Natural killer cell treated with Interleukin-12 subunit alpha and Interleukin-12 subunit beta and Interleukin-15 and Interleukin-18, amount 100 ng/mL, for 72 hours (primary cell): ENCODE data around the gene SLC39A6. TPM values are rescaled to one million over a fixed set of nuclear protein-coding genes. Genes with fewer than 3 reads are reported as not detected.

Source experiments
- ATAC-seq, 2 donors: fragments of 150-1000 bp; cut with Tn5 transposase in 1 of 2; sonication (Bioruptor Pico), chemical (Tn5 transposase) in 1 of 2; 2 replicates each; pipeline ENCODE4 v1.10.0; 2021
- DNase-seq: peaks from one replicate; pipeline ENCODE4 v3.0.0; 2022; ENCODE audit warnings: low spot score
- H3K27ac Mint-ChIP-seq, 2 donors: 1 replicate in 1 of 2; 2 replicates in 1 of 2; pipeline ENCODE4 v1.8.0; 2022; ENCODE audit warnings: mixed read lengths in 2 of 2, mild to moderate bottlenecking in 1 of 2, moderate library complexity in 1 of 2
- H3K27me3 Mint-ChIP-seq, 2 donors: 1 replicate in 1 of 2; 2 replicates in 1 of 2; pipeline ENCODE4 v1.8.0; 2022; ENCODE audit warnings: mixed read lengths in 2 of 2
- H3K36me3 Mint-ChIP-seq: one replicate; pipeline ENCODE4 v1.8.0; 2022; ENCODE audit warnings: mixed read lengths
- H3K4me1 Mint-ChIP-seq, 2 donors: 1 replicate in 1 of 2; 2 replicates in 1 of 2; pipeline ENCODE4 v1.8.0; 2022; ENCODE audit warnings: low read depth in 2 of 2, mixed read lengths in 2 of 2, mild to moderate bottlenecking in 1 of 2
- H3K4me3 Mint-ChIP-seq: one replicate; pipeline ENCODE4 v1.8.0; 2022; ENCODE audit warnings: mixed read lengths
- H3K9me3 Mint-ChIP-seq: 2 replicates; pipeline ENCODE4 v1.8.0; 2022; ENCODE audit warnings: mixed read lengths
- total RNA-seq, 2 donors: library from RNA; stranded (reverse); gene quantifications; one replicate each; pipeline ENCODE4 v1.2.3, GENCODE V29; 2022

The SLC39A6 gene
- total RNA-seq, 2 donors from 2014 or later = 34.7 to 36.1 TPM

DNA sequence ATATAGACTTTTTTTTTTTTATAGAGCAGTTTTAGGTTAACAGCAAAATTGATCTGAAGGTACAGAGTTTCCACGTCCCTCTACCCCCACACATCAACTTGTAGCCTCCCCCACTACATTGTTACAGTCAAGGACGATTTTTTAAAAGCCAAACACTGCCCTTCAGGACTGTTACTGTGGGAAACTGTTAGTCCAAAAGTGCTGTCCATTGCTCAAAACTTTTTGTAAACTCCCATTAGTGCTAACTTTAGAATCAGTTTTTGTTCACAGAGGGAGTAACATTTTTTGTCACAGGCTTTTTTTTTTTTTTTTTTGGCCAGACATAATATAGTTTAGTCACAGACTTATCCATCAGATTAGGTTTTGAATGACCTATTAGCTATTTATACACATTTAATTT, 24.6 kb upstream of the SLC39A6 start:
- no peak overlapping the region for H3K4me3 Mint-ChIP-seq
- no peak for DNase-seq
- H3K4me1 Mint-ChIP-seq = peaks cover 15 to 22% of the 10 kb centered on the region in 2 donors
- no peaks in the 10 kb centered on the region for H3K9me3 Mint-ChIP-seq
- no peak overlapping the region for H3K27ac Mint-ChIP-seq
- no peaks in the 10 kb centered on the region for H3K27me3 Mint-ChIP-seq
- ATAC-seq = no peak
- H3K36me3 Mint-ChIP-seq = peaks cover 27% of the 10 kb centered on the region

DNA sequence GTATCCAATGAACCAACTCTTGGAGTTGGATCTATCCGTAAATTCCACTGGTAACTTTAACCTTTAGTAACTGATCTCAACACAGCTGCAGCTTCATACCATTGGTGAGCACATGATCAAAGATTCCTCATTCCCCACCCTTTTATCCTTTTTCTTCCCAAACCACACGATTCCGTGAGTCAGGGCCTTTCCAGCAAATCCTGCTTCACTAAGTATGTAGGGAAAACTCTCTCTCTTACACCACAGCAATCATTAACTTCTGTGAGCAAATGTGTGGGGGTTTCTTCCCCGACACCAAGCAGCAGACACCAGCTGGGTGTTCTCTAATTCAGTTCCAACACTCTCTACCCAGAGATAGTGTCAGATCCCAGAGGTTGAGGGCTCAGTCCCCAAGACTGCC, 24.1 kb upstream of the SLC39A6 start:
- ATAC-seq (no peak), DNase-seq (no peak)
- H3K27ac Mint-ChIP-seq = no peak overlapping the region
- H3K36me3 Mint-ChIP-seq = peaks cover 27% of the 10 kb centered on the region
- no peaks in the 10 kb centered on the region for H3K27me3 Mint-ChIP-seq
- no peak overlapping the region for H3K4me3 Mint-ChIP-seq
- no peaks in the 10 kb centered on the region for H3K9me3 Mint-ChIP-seq
- peaks cover 15 to 19% of the 10 kb centered on the region in 2 donors for H3K4me1 Mint-ChIP-seq

DNA sequence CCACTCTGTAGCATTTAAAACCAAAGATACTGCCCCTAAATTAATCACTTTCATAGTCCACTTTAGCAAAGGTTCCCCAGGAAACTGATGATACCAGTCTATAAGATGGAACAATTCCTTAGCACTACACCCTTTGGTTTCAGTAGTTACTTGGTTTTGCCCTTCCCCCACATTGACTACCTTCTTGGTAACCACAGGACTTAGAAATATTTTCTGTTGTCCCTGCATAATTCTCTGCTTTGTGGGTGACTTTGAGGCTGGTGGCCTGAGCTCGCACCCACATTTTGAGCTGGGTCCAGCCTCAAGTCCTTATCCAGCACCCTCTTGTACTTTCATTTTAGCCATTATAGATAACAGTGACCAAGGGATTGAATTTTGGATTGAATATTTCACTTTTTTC, 23.6 kb upstream of the SLC39A6 start:
- Mint-ChIP-seq H3K36me3 (peaks cover 27% of the 10 kb centered on the region), H3K9me3 (no peaks in the 10 kb centered on the region), H3K4me1 (peaks cover 15 to 18% of the 10 kb centered on the region in 2 donors), H3K27ac (no peak overlapping the region), H3K4me3 (no peak overlapping the region), H3K27me3 (no peaks in the 10 kb centered on the region)
- ATAC-seq (no peak), DNase-seq (no peak)

DNA sequence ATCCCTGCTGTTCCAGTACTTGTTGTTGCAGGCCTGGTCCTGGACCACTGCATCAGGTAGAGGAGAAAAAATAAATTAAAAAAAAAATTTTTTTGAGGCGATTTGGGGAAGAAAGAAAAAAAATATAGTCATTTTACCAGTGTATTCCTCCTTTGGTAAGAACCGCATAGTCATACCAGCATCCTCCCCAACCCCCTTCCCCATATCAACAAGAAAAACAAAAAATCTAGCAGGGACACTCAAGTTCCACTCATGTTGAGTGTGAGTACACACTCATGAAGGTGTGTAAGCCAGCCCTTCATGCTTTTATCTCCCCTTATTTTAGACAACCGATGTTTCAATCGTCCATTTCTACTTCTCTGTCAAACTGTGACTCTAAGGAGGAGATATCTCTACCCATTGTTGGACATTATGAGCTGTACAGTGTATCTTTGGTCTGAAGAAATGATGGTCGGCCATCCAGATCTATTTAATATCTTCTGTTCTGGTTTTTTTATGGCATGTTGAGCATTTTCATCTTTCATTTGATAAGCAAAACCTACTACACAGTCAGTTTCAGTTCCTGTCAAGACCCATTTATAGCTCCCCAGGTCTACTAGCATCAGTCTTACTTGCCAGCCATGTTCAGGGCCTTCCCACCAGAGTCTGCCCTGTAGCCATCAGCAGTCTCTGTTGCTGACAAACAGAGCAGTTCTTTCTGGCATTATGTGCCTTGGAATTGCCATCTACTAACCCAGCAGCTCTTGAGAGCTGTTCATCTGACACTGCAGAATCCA, 20.6 kb upstream of the SLC39A6 start:
- Mint-ChIP-seq H3K27me3 (no peaks in the 10 kb centered on the region), H3K27ac (no peak overlapping the region), H3K4me1 (peaks cover 8 to 11% of the 10 kb centered on the region in 2 donors), H3K9me3 (no peaks in the 10 kb centered on the region), H3K4me3 (no peak overlapping the region), H3K36me3 (peaks cover 26% of the 10 kb centered on the region)
- no peak for ATAC-seq
- DNase-seq = no peak

DNA sequence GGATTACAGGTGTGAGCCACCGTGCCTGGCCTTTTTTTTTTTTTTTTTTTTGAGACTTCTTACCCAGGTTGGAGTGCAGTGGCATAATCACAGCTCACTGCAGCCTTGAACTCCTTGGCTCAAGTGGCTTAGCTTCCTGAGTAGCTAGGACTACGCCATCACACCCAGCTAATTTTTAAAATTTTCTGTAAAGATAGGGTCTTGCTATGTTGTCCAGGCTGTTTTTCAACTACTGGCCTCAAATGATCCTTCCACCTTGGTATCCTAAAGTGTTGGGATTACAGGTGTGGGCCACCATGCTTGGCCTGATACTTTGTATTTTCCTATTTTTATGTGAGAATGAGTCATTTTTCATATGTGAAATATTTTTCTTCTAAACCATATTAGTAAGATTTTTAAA, 14.3 kb upstream of the SLC39A6 start:
- no peak overlapping the region for H3K27ac Mint-ChIP-seq
- peaks cover 3 to 6% of the 10 kb centered on the region in 2 donors for H3K4me1 Mint-ChIP-seq
- H3K27me3 Mint-ChIP-seq = no peaks in the 10 kb centered on the region
- ATAC-seq (no peak), DNase-seq (no peak)
- no peak overlapping the region for H3K4me3 Mint-ChIP-seq
- no peaks in the 10 kb centered on the region for H3K9me3 Mint-ChIP-seq
- H3K36me3 Mint-ChIP-seq = peaks cover 22% of the 10 kb centered on the region

DNA sequence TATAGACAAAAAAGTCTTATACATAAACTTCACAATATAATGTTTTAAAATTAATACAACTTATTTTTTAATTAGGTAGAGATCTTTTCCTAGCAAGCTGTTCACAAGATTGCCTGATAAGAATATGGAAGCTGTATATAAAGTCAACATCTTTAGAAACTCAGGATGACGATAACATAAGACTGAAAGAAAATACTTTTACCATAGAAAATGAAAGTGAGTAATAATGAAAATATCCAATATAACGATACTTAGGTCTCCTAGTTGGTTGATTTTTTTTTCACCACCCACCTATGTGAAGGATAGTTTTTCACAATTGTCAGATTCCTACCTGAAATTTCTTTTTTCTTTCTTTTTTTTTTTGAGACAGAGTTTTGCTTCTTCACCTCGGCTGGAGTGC, 13.6 kb upstream of the SLC39A6 start:
- Mint-ChIP-seq H3K36me3 (peaks cover 26% of the 10 kb centered on the region), H3K4me3 (no peak overlapping the region), H3K27me3 (no peaks in the 10 kb centered on the region), H3K9me3 (no peaks in the 10 kb centered on the region), H3K27ac (no peak overlapping the region), H3K4me1 (peaks cover 3 to 6% of the 10 kb centered on the region in 2 donors)
- ATAC-seq = no peak
- no peak for DNase-seq

DNA sequence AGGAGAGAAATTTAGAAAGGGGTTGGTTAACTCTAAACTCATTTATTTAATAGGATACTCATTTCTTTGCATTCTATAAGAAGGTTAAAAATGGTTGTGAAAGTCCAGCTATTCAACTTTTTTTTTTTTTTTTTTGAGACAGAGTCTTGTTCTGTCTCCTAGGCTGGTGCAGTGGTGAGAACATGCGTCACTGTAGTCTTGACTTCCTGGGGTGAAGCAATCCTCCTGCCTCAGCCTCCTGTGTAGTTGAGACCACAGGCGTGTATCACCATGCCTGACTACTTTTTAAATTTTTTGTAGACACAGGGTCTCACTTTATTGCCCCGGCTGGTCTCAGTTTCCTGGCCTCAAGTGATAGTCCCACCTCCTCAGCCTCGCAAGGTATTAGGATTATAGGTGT, 12.4 kb upstream of the SLC39A6 start:
- H3K27ac Mint-ChIP-seq = peak overlapping the region; percentile 44 to 61
- H3K4me1 Mint-ChIP-seq = peaks cover 5 to 9% of the 10 kb centered on the region in 2 donors

DNA sequence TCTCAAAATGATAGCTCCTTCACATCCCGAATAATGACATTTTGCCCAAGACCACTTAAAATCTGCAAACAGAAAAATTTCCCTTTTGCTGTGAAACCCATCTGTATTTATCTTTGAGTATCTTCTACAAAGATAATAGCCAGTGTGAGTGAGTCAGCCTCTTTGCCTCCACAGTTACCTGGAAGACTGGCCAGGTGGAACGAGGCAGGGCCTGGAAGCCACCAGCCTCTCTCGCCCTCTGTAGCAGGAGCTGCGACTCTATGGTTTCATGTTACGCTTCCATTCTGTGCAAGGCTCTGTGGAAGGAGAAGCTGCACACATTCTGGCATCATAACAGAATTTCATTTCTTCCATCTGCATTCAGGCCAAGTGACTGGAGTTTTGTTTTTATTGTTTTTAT, 10.1 kb upstream of the SLC39A6 start:
- no peak for ATAC-seq
- no peak overlapping the region for H3K4me3 Mint-ChIP-seq
- no peaks in the 10 kb centered on the region for H3K27me3 Mint-ChIP-seq
- H3K4me1 Mint-ChIP-seq = peaks cover 6 to 9% of the 10 kb centered on the region in 2 donors
- no peak overlapping the region for H3K27ac Mint-ChIP-seq
- H3K9me3 Mint-ChIP-seq = no peaks in the 10 kb centered on the region
- DNase-seq = no peak
- H3K36me3 Mint-ChIP-seq = peaks cover 19% of the 10 kb centered on the region

More for the DNA sequence above, 12.4 kb upstream of the SLC39A6 start:
- Mint-ChIP-seq H3K4me3 (no peak overlapping the region), H3K27me3 (no peaks in the 10 kb centered on the region), H3K9me3 (no peaks in the 10 kb centered on the region), H3K36me3 (peaks cover 26% of the 10 kb centered on the region)
- DNase-seq (no peak), ATAC-seq (peak; percentile 81 to 88)

DNA sequence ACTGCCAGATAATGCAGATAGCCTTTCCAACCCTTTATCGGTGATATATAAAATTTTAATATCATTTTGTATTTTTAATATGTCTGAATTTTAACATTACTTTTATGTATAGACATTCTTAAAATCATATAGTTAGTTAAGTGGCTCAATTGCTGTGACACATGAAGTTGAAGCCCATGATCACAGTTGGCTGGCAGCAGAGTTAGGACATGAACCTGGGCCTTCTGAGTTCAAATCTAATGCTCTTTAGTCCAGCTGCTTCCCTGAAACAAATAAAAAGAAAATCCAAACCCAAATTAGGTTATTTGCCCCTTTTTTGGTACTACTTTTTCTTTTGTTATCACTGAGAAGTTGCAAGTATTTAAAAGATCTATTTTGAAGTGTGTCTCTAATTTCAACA, 6.1 kb upstream of the SLC39A6 start:
- Mint-ChIP-seq H3K36me3 (peaks cover 9% of the 10 kb centered on the region), H3K9me3 (no peaks in the 10 kb centered on the region), H3K27me3 (no peaks in the 10 kb centered on the region), H3K27ac (no peak overlapping the region), H3K4me1 (peaks cover 20 to 21% of the 10 kb centered on the region in 2 donors), H3K4me3 (no peak overlapping the region)
- ATAC-seq (no peak), DNase-seq (no peak)

DNA sequence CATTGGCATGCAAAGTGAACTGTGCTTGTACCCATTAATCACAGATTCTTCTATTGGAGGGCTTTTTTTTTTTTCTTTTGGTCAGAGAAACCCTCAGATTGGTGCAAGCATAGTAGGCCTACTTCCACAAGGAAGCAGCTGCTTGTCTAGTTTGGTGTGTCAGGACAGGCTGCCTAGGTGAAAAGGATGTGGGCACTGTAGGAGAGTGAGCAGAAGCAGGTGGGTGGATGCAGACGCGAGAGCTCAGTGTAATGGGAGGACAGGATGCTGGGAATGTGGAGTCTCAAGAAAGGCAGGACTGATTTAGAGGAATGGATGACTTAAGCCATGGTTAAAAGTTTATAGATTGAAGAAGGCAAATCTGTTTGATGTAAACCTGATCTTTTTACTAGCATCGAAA, 3.6 kb upstream of the SLC39A6 start:
- peaks cover 28 to 29% of the 10 kb centered on the region in 2 donors for H3K4me1 Mint-ChIP-seq
- no peak overlapping the region for H3K27ac Mint-ChIP-seq
- DNase-seq = no peak
- ATAC-seq = no peak
- H3K36me3 Mint-ChIP-seq = no peaks in the 10 kb centered on the region
- H3K4me3 Mint-ChIP-seq = peak overlapping the region; percentile 1
- no peaks in the 10 kb centered on the region for H3K9me3 Mint-ChIP-seq
- no peaks in the 10 kb centered on the region for H3K27me3 Mint-ChIP-seq

DNA sequence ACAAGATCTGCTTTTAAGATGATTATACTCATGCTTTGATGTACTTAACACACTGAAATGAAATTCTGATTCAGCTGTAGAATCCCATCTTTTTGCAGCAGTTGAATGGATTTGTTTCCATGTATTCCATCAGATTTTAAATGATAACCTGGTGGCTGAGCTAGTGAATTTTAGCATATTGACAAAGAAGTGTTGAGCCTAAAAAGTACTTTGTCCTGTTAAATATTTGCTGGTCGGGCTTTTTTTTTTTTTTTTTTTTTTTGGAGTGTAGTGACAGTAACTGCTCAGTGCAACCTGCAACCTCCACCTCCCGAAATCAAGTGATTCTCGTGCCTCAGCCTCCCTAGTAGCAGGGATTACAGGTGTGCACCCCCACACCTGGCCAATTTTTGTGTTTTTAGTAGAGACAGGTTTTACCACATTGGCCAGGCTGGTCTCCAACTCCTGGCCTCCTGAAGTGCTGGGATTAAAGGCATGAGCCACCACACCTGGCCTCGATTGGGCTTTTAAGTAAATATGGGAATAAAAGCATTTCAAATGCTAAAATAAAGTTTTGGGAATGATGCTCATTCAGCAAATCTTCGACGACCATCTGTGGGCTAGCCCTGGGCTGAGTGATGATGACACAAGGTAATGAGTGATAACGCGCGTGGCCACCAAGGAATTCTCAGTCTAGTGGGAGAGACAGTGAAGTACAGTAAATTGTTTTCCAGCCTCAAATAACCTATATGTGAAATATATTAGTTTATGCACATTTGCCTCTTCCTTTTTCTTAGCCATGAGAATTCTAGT, 2.7 kb upstream of the SLC39A6 start:
- H3K36me3 Mint-ChIP-seq = no peaks in the 10 kb centered on the region
- H3K4me3 Mint-ChIP-seq = peak overlapping the region; percentile 1
- peaks cover 34% of the 10 kb centered on the region in 2 donors for H3K4me1 Mint-ChIP-seq
- H3K27ac Mint-ChIP-seq = no peak overlapping the region
- no peaks in the 10 kb centered on the region for H3K27me3 Mint-ChIP-seq
- no peak for ATAC-seq
- no peak for DNase-seq
- no peaks in the 10 kb centered on the region for H3K9me3 Mint-ChIP-seq

DNA sequence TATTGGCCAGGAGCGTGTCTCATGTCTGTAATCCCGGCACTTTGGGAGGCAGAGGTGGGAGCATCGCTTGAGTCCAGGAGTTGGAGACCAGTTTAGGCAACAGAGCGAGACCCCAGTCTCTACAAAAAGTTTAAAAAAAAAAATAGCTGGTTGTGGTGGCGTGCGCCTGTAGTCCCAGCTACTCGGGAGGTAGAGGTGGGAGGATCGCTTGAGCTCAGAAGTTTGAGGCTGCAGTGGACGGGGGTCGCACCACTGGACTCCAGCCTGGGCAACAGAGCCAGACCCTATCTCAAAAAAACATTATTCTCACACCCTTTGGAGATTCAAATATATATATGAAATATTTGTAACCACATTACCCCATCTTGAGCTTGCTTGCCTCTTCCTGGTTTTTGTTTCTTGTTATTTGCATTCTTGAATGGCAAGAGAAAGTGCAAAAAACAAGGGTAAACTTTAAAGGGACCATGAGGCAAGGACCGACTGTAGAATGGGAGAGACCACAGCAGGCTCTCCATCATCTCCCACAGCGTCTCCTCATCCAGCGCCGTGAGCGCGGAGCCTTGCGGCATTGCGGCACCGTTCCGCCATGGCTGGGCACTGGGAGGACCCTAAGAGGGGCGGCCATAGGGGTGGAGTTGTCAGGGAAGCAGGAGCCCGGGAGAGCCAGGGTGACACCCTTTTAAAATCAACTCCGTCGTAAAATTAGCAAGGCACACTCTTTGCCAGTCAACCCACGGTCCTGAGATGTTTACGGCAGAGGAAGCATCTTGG, 1.9 kb upstream of the SLC39A6 start:
- Mint-ChIP-seq H3K4me3 (peak overlapping the region; percentile 95), H3K27ac (peak overlapping the region; percentile 95), H3K9me3 (no peaks in the 10 kb centered on the region), H3K36me3 (no peaks in the 10 kb centered on the region), H3K27me3 (no peaks in the 10 kb centered on the region), H3K4me1 (peaks cover 39 to 40% of the 10 kb centered on the region in 2 donors)
- DNase-seq = no peak
- no peak for ATAC-seq

DNA sequence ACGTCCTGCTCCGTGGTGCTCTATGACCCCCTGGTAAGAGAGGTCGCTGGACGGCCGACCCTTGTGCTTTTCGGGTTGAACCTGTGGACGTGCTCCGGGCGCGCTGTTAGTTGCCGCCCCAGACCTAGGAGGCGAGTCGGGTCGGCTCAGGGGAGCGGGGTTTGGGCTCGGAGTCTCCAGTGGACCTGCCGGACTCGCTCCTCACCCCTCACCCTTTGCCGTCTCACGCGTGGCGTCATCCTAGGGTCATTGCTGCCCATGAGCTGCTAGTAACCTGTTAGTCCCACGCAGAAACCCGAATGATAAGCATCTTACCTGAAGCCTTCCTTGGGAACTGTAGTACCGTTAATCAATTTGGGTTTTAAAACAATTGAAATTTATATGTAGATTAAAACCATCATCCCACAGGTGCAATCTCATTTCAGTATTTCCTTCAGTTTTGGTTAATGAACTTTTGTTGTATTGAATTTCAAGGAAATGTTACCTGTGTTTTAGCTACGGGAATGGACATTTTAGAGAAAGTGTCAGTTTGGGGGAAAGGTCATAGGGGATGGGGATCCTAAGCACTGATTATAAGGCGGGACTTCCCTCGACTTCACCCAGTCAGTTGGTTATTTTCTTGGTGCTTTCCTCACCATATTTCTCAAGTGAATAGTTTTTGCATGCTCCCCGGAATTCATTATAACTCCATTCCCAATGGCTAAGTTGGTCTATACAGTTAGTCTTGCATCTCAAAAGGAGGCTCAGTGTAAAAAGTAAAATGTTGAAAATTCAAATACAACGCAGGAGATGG, 1.1 kb upstream of the SLC39A6 start:
- Mint-ChIP-seq H3K4me1 (peaks cover 42 to 48% of the 10 kb centered on the region in 2 donors), H3K27ac (peak overlapping the region; percentile 95), H3K27me3 (no peaks in the 10 kb centered on the region), H3K9me3 (no peaks in the 10 kb centered on the region), H3K36me3 (no peaks in the 10 kb centered on the region), H3K4me3 (peak overlapping the region; percentile 95)
- no peak for DNase-seq
- peak; percentile 28 to 46 for ATAC-seq
